IPS-18c (cell line): ENCODE measurements around the gene ANKRD36.
"Not testable (repeated sequence)": the region's sequence is repeated elsewhere in the genome, so short reads cannot be mapped to it uniquely, and the experiment has no call there.

ENCODE experiments used
- H3K4me3 ChIP-seq: 2 replicates; pipeline ENCODE4 v1.7.0; 2013; ENCODE audit warnings: low read depth, mild to moderate bottlenecking, low read length, moderate library complexity; ENCODE audit not compliant: insufficient read depth
- H3K9me3 ChIP-seq: one replicate; pipeline ENCODE4 v1.6.1; 2013; ENCODE audit warnings: mild to moderate bottlenecking, low read length, moderate library complexity; ENCODE audit not compliant: control insufficient read depth, insufficient read depth

ANKRD36 gene

DNA sequence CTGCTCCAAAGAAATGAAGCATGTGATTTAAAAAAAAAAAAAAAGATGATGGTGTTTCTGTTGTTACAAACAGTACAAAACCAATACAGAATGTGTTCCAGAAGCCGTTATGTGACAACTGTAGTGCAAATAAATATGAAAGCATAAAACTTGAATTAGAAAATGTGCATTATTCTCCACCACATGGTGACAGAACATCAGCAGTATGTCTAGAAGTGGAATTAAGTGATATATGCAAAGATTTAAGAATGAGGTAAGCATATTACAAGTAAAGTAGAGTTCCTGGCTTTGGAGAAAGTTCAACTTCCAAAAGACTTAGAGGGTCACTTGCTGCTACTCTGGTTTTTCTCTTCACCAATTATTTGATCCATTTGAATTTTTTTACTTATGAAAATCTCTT lies 120.0 kb downstream of the ANKRD36 start:
- H3K4me3 ChIP-seq, H3K9me3 ChIP-seq: not testable (repeated sequence)

DNA sequence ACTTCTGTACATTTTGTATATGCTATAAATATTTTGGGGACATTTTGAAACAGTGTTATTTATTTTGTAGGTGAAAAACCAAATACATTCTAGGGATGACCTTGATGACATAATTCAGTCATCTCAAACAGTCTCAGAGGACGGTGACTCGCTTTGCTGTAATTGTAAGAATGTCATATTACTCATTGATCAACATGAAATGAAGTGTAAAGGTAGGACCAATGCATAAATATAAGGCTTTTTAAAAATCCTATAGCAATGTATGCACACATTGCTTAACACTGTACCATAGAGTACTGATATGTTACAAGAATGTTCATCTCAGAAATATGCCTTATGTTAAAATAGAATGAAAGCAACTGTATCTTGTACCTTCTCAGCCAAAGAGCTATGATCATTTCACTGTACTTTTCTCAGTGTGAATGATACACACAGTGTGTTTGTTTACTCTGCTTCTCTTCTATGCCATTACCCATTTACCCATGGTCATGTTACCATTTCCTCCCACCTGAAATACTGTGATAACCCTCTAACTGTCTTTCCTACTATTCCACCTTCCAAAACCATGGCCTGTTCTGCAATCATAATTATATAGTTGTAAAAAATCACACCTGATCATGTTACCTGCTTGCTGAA lies 120.8 kb downstream of the ANKRD36 start:
- H3K4me3 ChIP-seq, H3K9me3 ChIP-seq: not testable (repeated sequence)

DNA sequence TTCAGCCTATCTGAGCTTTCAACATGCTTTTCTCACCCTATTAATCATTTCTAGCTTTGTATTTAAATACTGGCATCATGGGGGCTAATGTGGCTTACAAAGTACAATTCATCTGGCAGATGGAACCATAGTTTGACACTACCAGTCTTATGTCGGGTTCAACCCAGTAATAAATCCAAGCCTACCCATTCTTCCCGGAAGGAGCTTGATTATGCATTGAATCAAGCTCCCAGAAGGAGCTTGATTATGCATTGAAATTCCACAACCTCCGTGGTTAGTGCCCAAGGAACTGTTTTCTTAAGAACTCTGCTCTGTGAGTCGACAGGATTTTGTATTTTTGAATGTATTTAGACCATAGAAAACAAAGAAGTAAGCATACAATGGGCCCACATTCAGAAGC lies 148.2 kb downstream of the ANKRD36 start:
- not testable (repeated sequence) for H3K4me3 ChIP-seq, H3K9me3 ChIP-seq

- not testable (repeated sequence) for H3K4me3 ChIP-seq, H3K9me3 ChIP-seq
These were observed 153.5 kb downstream of the ANKRD36 start for GRCh38 chr2:97266449-97266848.

- H3K9me3 ChIP-seq, result peaks cover 3% of the 10 kb centered on the region
- H3K4me3 ChIP-seq, result no peak overlapping the region
These were observed 154.6 kb downstream of the ANKRD36 start for GRCh38 chr2:97267411-97268074.

DNA sequence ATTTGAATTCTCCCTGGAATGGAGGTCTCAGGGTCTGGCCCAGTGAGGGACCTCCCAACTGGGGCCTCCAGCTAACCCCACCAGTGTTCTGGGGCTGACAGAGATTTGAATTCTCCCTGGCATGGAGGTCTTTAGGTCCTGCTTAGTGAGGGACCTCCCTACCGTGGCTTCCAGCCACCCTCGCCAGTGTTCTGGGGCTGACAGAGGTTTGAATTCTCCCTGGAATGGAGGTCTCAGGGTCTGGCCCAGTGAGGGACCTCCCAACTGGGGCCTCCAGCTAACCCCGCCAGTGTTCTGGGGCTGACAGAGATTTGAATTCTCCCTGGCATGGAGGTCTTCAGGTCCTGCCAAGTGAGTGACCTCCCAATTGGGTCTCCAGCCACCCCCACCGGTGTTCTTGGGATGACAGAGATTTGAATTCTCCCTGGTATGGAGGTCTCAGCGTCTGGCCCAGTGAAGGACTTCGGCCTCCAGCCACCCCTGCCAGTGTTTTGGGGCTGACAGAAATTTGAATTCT lies 155.2 kb downstream of the ANKRD36 start:
- not testable (repeated sequence) for H3K4me3 ChIP-seq

GRCh38 chr2:97276232-97276798 lies 163.4 kb downstream of the ANKRD36 start:
- not testable (repeated sequence) for H3K9me3 ChIP-seq, H3K4me3 ChIP-seq

More for the DNA sequence above, 155.2 kb downstream of the ANKRD36 start:
- H3K9me3 ChIP-seq, result not testable (repeated sequence)

DNA sequence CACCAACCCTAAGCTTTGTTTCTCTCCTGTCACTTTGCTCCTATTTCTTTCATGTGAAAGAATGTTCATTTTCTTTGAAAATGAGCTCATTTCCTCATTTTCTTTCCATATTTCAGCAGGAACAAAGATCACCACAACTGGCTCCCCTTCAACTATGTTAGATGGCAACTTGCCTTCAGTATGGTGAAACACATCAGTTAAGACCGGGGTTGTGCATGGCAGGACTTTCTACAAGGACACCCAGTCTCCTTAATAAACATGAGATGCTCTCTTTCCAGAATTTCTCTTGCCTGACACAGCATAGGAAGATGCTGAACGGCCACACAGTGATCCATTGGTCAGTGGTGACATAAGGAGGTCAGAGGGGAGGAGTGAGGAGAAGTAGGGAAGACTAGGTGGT lies 172.2 kb downstream of the ANKRD36 start:
- not testable (repeated sequence) for H3K4me3 ChIP-seq, H3K9me3 ChIP-seq

DNA sequence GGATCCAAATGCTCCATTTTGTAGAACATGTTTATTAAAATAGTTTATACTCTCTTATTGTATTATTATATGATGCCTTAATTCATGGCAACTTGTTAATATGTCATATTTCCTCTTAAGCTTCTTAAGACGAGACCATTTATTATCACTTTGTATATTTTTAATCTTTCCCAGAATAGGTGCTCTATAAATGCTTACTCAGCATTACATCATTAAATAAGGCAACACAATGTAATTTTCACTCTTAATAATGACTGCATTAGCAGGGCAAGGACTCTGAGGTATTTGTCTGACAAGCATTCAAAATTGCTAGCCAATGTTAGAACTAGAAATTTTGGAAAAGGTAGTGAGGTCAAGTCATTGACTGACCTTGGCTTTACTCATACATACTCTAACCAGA lies 180.7 kb downstream of the ANKRD36 start:
- not testable (repeated sequence) for H3K4me3 ChIP-seq, H3K9me3 ChIP-seq
